H9 (cell line): ENCODE results near the gene MAGEB4. TPM values are rescaled to one million over a fixed set of nuclear protein-coding genes. Genes with fewer than 3 reads are reported as not detected.

Experiments
- DNase-seq: peaks from one replicate; pipeline ENCODE4 v3.0.0-alpha.2; 2017
- H2AFZ ChIP-seq: one replicate; pipeline ENCODE4 v1.6.1; 2013; ENCODE audit warnings: mild to moderate bottlenecking, low read length, control low read depth, moderate library complexity
- H2AK5ac ChIP-seq: 2 replicates; pipeline ENCODE4 v1.6.1; 2013; ENCODE audit warnings: low read length, control low read depth, mixed read lengths; ENCODE audit not compliant: insufficient read length
- H2BK120ac ChIP-seq: one replicate; pipeline ENCODE4 v1.6.1; 2013; ENCODE audit warnings: low read depth, mild to moderate bottlenecking, low read length, control low read depth, inconsistent platforms; ENCODE audit not compliant: poor library complexity, severe bottlenecking
- H2BK12ac ChIP-seq: 2 replicates; pipeline ENCODE4 v1.6.1; 2013; ENCODE audit warnings: low read length, control low read depth, mixed read lengths, low read depth; ENCODE audit not compliant: insufficient read length
- H2BK15ac ChIP-seq: 2 replicates; pipeline ENCODE4 v1.6.1; 2013; ENCODE audit warnings: low read depth, low read length, control low read depth
- H2BK20ac ChIP-seq: one replicate; pipeline ENCODE4 v1.6.1; 2013; ENCODE audit warnings: low read depth, mild to moderate bottlenecking, low read length, control low read depth, inconsistent platforms; ENCODE audit not compliant: poor library complexity, severe bottlenecking
- H2BK5ac ChIP-seq: 2 replicates; pipeline ENCODE4 v1.6.1; 2013; ENCODE audit warnings: low read length, control low read depth, mixed read lengths; ENCODE audit not compliant: insufficient read length
- H3K14ac ChIP-seq: 2 replicates; pipeline ENCODE4 v1.6.1; 2013; ENCODE audit warnings: low read length, control low read depth; ENCODE audit not compliant: insufficient read depth
- H3K18ac ChIP-seq: 2 replicates; pipeline ENCODE4 v1.6.1; 2013; ENCODE audit warnings: low read depth, mild to moderate bottlenecking, mixed read lengths, low read length, control low read depth; ENCODE audit not compliant: insufficient read length
- H3K23ac ChIP-seq: 2 replicates; pipeline ENCODE4 v1.6.1; 2013; ENCODE audit warnings: low read length, control low read depth, mixed read lengths, low read depth; ENCODE audit not compliant: insufficient read length
- H3K23me2 ChIP-seq: 2 replicates; pipeline ENCODE4 v1.6.1; 2013; ENCODE audit warnings: low read depth, mild to moderate bottlenecking, mixed read lengths, low read length, control low read depth; ENCODE audit not compliant: insufficient read length, poor library complexity, severe bottlenecking
- H3K27ac ChIP-seq: 2 replicates; pipeline ENCODE4 v1.5.1; 2013; ENCODE audit warnings: low read length, control low read depth, mixed read lengths, low read depth; ENCODE audit not compliant: insufficient read length
- H3K27me3 ChIP-seq: 2 replicates; pipeline ENCODE4 v1.6.1; 2013; ENCODE audit warnings: low read length, control low read depth, inconsistent platforms; ENCODE audit not compliant: insufficient read depth
- H3K4ac ChIP-seq: 2 replicates; pipeline ENCODE4 v1.6.1; 2013; ENCODE audit warnings: low read depth, mild to moderate bottlenecking, control low read depth, inconsistent platforms, low read length, moderate library complexity
- H3K4me1 ChIP-seq: 2 replicates; pipeline ENCODE4 v1.6.1; 2013; ENCODE audit warnings: low read length, control low read depth, inconsistent platforms; ENCODE audit not compliant: insufficient read depth
- H3K4me2 ChIP-seq: 2 replicates; pipeline ENCODE4 v1.6.1; 2013; ENCODE audit warnings: low read length, control low read depth, mixed read lengths; ENCODE audit not compliant: insufficient read length, insufficient read depth
- H3K56ac ChIP-seq: 2 replicates; pipeline ENCODE4 v1.6.1; 2013; ENCODE audit warnings: low read depth, mild to moderate bottlenecking, mixed read lengths, low read length, control low read depth; ENCODE audit not compliant: insufficient read length
- H3K79me1 ChIP-seq: 2 replicates; pipeline ENCODE4 v1.6.1; 2013; ENCODE audit warnings: low read depth, mild to moderate bottlenecking, moderate library complexity, low read length, control low read depth, inconsistent platforms; ENCODE audit not compliant: insufficient read depth, poor library complexity, severe bottlenecking
- H3K79me2 ChIP-seq: 2 replicates; pipeline ENCODE4 v1.6.1; 2013; ENCODE audit warnings: low read length, control low read depth, inconsistent platforms; ENCODE audit not compliant: insufficient read depth
- H3K9ac ChIP-seq: 2 replicates; pipeline ENCODE4 v1.6.1; 2013; ENCODE audit warnings: low read length, control low read depth, mixed read lengths; ENCODE audit not compliant: insufficient read length; ENCODE audit errors: extremely low read depth
- H3K9me3 ChIP-seq: one replicate; pipeline ENCODE4 v1.6.1; 2013; ENCODE audit warnings: low read depth, low read length, inconsistent platforms; ENCODE audit not compliant: control insufficient read depth
- H3T11ph ChIP-seq: one replicate; pipeline ENCODE4 v1.6.1; 2013; ENCODE audit warnings: mild to moderate bottlenecking, low read length, control low read depth, inconsistent platforms
- H4K20me1 ChIP-seq: one replicate; pipeline ENCODE4 v1.6.1; 2013; ENCODE audit not compliant: control insufficient read depth, insufficient read length, insufficient read depth
- H4K5ac ChIP-seq: 2 replicates; pipeline ENCODE4 v1.6.1; 2013; ENCODE audit warnings: low read depth, mild to moderate bottlenecking, mixed read lengths, low read length, control low read depth; ENCODE audit not compliant: insufficient read length
- H4K8ac ChIP-seq: replicated peaks from 2 replicates; pipeline ENCODE4 v1.6.1; 2013; ENCODE audit warnings: low read length, control low read depth, mixed read lengths, low read depth; ENCODE audit not compliant: insufficient read length
- H4K91ac ChIP-seq: 2 replicates; pipeline ENCODE4 v1.6.1; 2013; ENCODE audit warnings: low read depth, mild to moderate bottlenecking, moderate library complexity, mixed read lengths, low read length, control low read depth; ENCODE audit not compliant: insufficient read length
- H3K27ac Mint-ChIP-seq, 3 experiments: 2 replicates in 2 of 3; 3 replicates in 1 of 3; pipeline ENCODE4 v1.8.0; 2020 to 2021; ENCODE audit warnings: mixed read lengths in 3 of 3, mild to moderate bottlenecking in 1 of 3, moderate library complexity in 1 of 3
- H3K27me3 Mint-ChIP-seq: 2 replicates; pipeline ENCODE4 v1.8.0; 2021; ENCODE audit warnings: low read depth, mild to moderate bottlenecking, moderate library complexity, mixed read lengths
- H3K36me3 Mint-ChIP-seq, 3 experiments: 2 replicates in 2 of 3; 3 replicates in 1 of 3; pipeline ENCODE4 v1.8.0; 2020 to 2021; ENCODE audit warnings: low read depth in 3 of 3, mixed read lengths in 3 of 3; ENCODE audit not compliant: insufficient read depth in 1 of 3
- H3K4me1 Mint-ChIP-seq, 2 experiments: 2 replicates each; pipeline ENCODE4 v1.8.0; 2020; ENCODE audit warnings: mixed read lengths in 2 of 2
- H3K4me3 Mint-ChIP-seq, 2 experiments: 2 replicates in 1 of 2; 3 replicates in 1 of 2; pipeline ENCODE4 v1.8.0; 2020 to 2021; ENCODE audit warnings: mild to moderate bottlenecking in 2 of 2, mixed read lengths in 2 of 2, moderate library complexity in 1 of 2
- H3K9me3 Mint-ChIP-seq, 2 experiments: 2 replicates in 1 of 2; 3 replicates in 1 of 2; pipeline ENCODE4 v1.8.0; 2020; ENCODE audit warnings: mild to moderate bottlenecking in 2 of 2, mixed read lengths in 2 of 2, moderate library complexity in 1 of 2
- CTCF ChIP-seq: fragments of 200-600 bp; sonication (generic); conservative IDR thresholded peaks from 3 replicates; pipeline ENCODE4 v1.8.0; 2021; ENCODE audit warnings: antibody characterized with exemption, mild to moderate bottlenecking
- WGBS: extraction: QIAGEN DNeasy Blood & Tissue Kit; methylation state at CpG from one replicate; pipeline ENCODE4 v1.1.7; 2013; ENCODE audit warnings: missing lambda C conversion rate, low lambda C conversion rate, mixed read lengths; ENCODE audit not compliant: insufficient read length; ENCODE audit errors: extremely low coverage; 5-methylcytosine and 5-hydroxymethylcytosine counted together
- total RNA-seq: library from RNA; stranded (reverse); gene quantifications from 2 replicates; pipeline ENCODE4 v1.2.1, GENCODE V29; 2021

Gene MAGEB4
- total RNA-seq, 1 experiment from 2014 or later: 0.11 TPM

GRCh38 chrX:30230395-30230794 is 11.4 kb upstream of the MAGEB4 start, which contains the start of gene MAGEB3:
Gene MAGEB3 (plus strand): TSS chrX:30230657. CDS start chrX:30235925, 5,268 bp downstream.
- Histone ChIP-seq H2BK15ac (no peak within 1 kb of the TSS), H3K9me3 (no peaks in the 10 kb centered on the region), H2AFZ (no peak within 1 kb of the TSS), H3T11ph (no peak within 1 kb of the TSS), H3K56ac (no peak within 1 kb of the TSS), H2BK20ac (no peak within 1 kb of the TSS), H2BK5ac (no peak within 1 kb of the TSS), H3K23ac (no peak within 1 kb of the TSS), H4K91ac (no peak within 1 kb of the TSS), H3K4ac (no peak within 1 kb of the TSS), H3K14ac (no peak within 1 kb of the TSS), H3K23me2 (no peaks in the 10 kb centered on the region), H3K79me1 (no peaks in the 10 kb centered on the region), H2BK120ac (no peak within 1 kb of the TSS), H3K79me2 (no peaks in the 10 kb centered on the region), H4K20me1 (no peaks in the 10 kb centered on the region), H3K27me3 (no peaks in the 10 kb centered on the region), H4K8ac (no peak within 1 kb of the TSS), H2BK12ac (no peak within 1 kb of the TSS), H3K4me2 (no peak within 1 kb of the TSS), H3K27ac (no peak within 1 kb of the TSS), H3K9ac (no peak within 1 kb of the TSS), H3K18ac (no peak within 1 kb of the TSS), H4K5ac (no peak within 1 kb of the TSS), H2AK5ac (no peak within 1 kb of the TSS), H3K4me1 (no peaks in the 10 kb centered on the region; the same call in 1 of the 2 replicates)
- WGBS: no CpG with 5 or more reads among the region's 4 CpGs
- DNase-seq: no peak
- H3K36me3 Mint-ChIP-seq: peaks cover 0 to 3% (median 0%) of the 10 kb centered on the region in 3 experiments; a peak in 1 of 7 replicates
- H3K4me1 Mint-ChIP-seq: peaks cover 26 to 31% of the 10 kb centered on the region in 2 experiments
- no peak for TF ChIP-seq CTCF
- peaks cover 0 to 45% of the 10 kb centered on the region in 2 experiments; a peak in 4 of 5 replicates for H3K9me3 Mint-ChIP-seq
- H3K4me3 Mint-ChIP-seq: no peak within 1 kb of the TSS
- H3K27me3 Mint-ChIP-seq: peaks cover 2% of the 10 kb centered on the region; the same call in 1 of the 2 replicates
- H3K27ac Mint-ChIP-seq: no peak within 1 kb of the TSS; a peak in 2 of 7 replicates
